Left lung (tissue), 10 donors: Measurements from ENCODE around the gene DPPA2. TPM values are rescaled to one million over a fixed set of nuclear protein-coding genes. Genes with fewer than 3 reads are reported as not detected.

ENCODE experiments used
- ATAC-seq: fragments of 200-7000 bp; cut with Tn5 transposase; one replicate; pipeline ENCODE4 v1.9.1; 2020; ENCODE audit warnings: moderate library complexity
- DNase-seq, 4 donors: peaks; one replicate each; pipeline ENCODE4 v3.0.0-alpha.2; 2013 to 2020
- H3K27ac ChIP-seq, 2 donors: fragments of 200-600 bp; sonication (generic) in 1 of 2; one replicate each; pipeline versions ENCODE4 v1.5.0 to v1.8.0; 2020 to 2021
- H3K27me3 ChIP-seq, 2 donors: fragments of 200-600 bp; sonication (generic) in 1 of 2; one replicate each; pipeline versions ENCODE4 v1.5.0 to v1.8.0; 2020 to 2021
- H3K36me3 ChIP-seq, 2 donors: fragments of 200-600 bp; sonication (generic) in 1 of 2; one replicate each; pipeline versions ENCODE4 v1.5.0 to v1.8.0; 2020 to 2021
- H3K4me1 ChIP-seq, 2 donors: fragments of 200-600 bp; one replicate each; pipeline ENCODE4 v1.8.0; 2021
- H3K4me3 ChIP-seq, 2 donors: fragments of 200-600 bp; sonication (generic) in 1 of 2; one replicate each; pipeline versions ENCODE4 v1.5.0 to v1.8.0; 2020 to 2021; ENCODE audit warnings: mild to moderate bottlenecking in 1 of 2
- H3K9me3 ChIP-seq, 2 donors: fragments of 200-600 bp; sonication (generic) in 1 of 2; one replicate each; pipeline versions ENCODE4 v1.5.0 to v1.8.0; 2020 to 2021
- CTCF ChIP-seq, 2 donors: fragments of 200-600 bp; sonication (generic) in 1 of 2; IDR thresholded peaks; one replicate each; pipeline versions ENCODE4 v1.5.0 to v1.8.0; 2021; ENCODE audit warnings: antibody characterized with exemption in 2 of 2
- intact Hi-C, 2 donors: fragments of 100-400 bp; cut with DNase I; formaldehyde crosslinking; loops; one replicate each; pipeline versions ENCODE4 v1.11.2 to v1.14.2; 2022
- polyA plus RNA-seq, 6 donors: library from polyadenylated mRNA; unstranded; fragments of 120-200 nt; gene quantifications; one replicate each; pipeline ENCODE4 v1.2.1, GENCODE V29; 2013; ENCODE audit not compliant: insufficient read length in 6 of 6
- total RNA-seq, 2 donors: library from RNA; stranded (reverse); fragmentation: NEBNext Ultra II Directional; extraction: Animal tissue kit (Norgen Biotek cat#: 25700); gene quantifications; one replicate each; pipeline ENCODE4 v1.2.1, GENCODE V29; 2021
- donor health status: DM: no; HTN: yes; CAD: no.
- donor health status: DM: no; HTN: no; CAD: no.

The DPPA2 gene
- total and polyA plus RNA-seq, 8 donors, result 0.15 TPM; not detected in 7

- Histone ChIP-seq H3K27ac (no peak overlapping the region), H3K4me3 (no peak overlapping the region), H3K27me3 (no peaks in the 10 kb centered on the region), H3K9me3 (no peaks in the 10 kb centered on the region), H3K36me3 (no peaks in the 10 kb centered on the region), H3K4me1 (no peaks in the 10 kb centered on the region)
- ATAC-seq (no peak), DNase-seq (no peak)
- intact Hi-C loops, result no loop called here
- no peak for TF ChIP-seq CTCF (IDR thresholded peaks at IDR 0.05)
These were observed 37.8 kb downstream of the DPPA2 start for GRCh38 chr3:109278546-109278945.

GRCh38 chr3:109278141-109278540 lies 38.2 kb downstream of the DPPA2 start:
- no peak for TF ChIP-seq CTCF (IDR thresholded peaks at IDR 0.05)
- DNase-seq (no peak), ATAC-seq (no peak)
- Histone ChIP-seq H3K4me3 (no peak overlapping the region), H3K27ac (no peak overlapping the region), H3K36me3 (no peaks in the 10 kb centered on the region), H3K9me3 (no peaks in the 10 kb centered on the region), H3K4me1 (no peaks in the 10 kb centered on the region), H3K27me3 (no peaks in the 10 kb centered on the region)
- intact Hi-C loops, result no loop called here

GRCh38 chr3:109275702-109276293 lies 40.5 kb downstream of the DPPA2 start:
- Histone ChIP-seq H3K27me3 (no peaks in the 10 kb centered on the region), H3K36me3 (no peaks in the 10 kb centered on the region), H3K4me3 (no peak overlapping the region), H3K27ac (no peak overlapping the region), H3K4me1 (no peaks in the 10 kb centered on the region), H3K9me3 (no peaks in the 10 kb centered on the region)
- intact Hi-C loops, result no loop called here
- ATAC-seq (peak; percentile 80), DNase-seq (peak in 1 of 4 donors; percentile 44)
- TF ChIP-seq CTCF (IDR thresholded peaks at IDR 0.05), result peak in 1 of 2 donors; percentile 44

- Histone ChIP-seq H3K36me3 (no peaks in the 10 kb centered on the region), H3K27ac (no peak overlapping the region), H3K4me3 (no peak overlapping the region), H3K4me1 (no peaks in the 10 kb centered on the region), H3K9me3 (no peaks in the 10 kb centered on the region), H3K27me3 (no peaks in the 10 kb centered on the region)
- no peak for TF ChIP-seq CTCF (IDR thresholded peaks at IDR 0.05)
- intact Hi-C loops, result no loop called here
- DNase-seq, result no peak
- no peak for ATAC-seq
These were observed 45.5 kb downstream of the DPPA2 start for GRCh38 chr3:109270779-109271178.

- DNase-seq (no peak), ATAC-seq (no peak)
- H3K27me3 ChIP-seq, result no peaks in the 10 kb centered on the region
- no peaks in the 10 kb centered on the region for H3K4me1 ChIP-seq
- no peaks in the 10 kb centered on the region for H3K36me3 ChIP-seq
- no peak overlapping the region for H3K4me3 ChIP-seq
- no peaks in the 10 kb centered on the region for H3K9me3 ChIP-seq
- intact Hi-C loops, result no loop called here
- TF ChIP-seq CTCF (IDR thresholded peaks at IDR 0.05), result no peak
- peak overlapping the region in 1 of 2 donors; percentile 11 for H3K27ac ChIP-seq
These were observed 46.6 kb downstream of the DPPA2 start for GRCh38 chr3:109269577-109270275.
